IPS DF 6.9 (cell line): ENCODE results near the gene PSMC3IP.

Experiments
- DNase-seq: peaks from one replicate; pipeline ENCODE4 v3.0.0-alpha.2; 2013; ENCODE audit warnings: low read depth, low spot score
- H3K27ac ChIP-seq: one replicate; pipeline ENCODE4 v1.5.1; 2013; ENCODE audit warnings: low read length, control low read depth
- H3K27me3 ChIP-seq: 2 replicates; pipeline ENCODE4 v1.6.1; 2013; ENCODE audit warnings: mild to moderate bottlenecking, low read length; ENCODE audit not compliant: control insufficient read depth, insufficient read depth
- H3K36me3 ChIP-seq: 2 replicates; pipeline ENCODE4 v1.6.1; 2013; ENCODE audit warnings: low read length; ENCODE audit not compliant: control insufficient read depth, insufficient read depth
- H3K4me1 ChIP-seq: 2 replicates; pipeline ENCODE4 v1.6.1; 2013; ENCODE audit warnings: low read length; ENCODE audit not compliant: control insufficient read depth, insufficient read depth
- H3K4me3 ChIP-seq: 2 replicates; pipeline ENCODE4 v1.5.1; 2013; ENCODE audit warnings: mild to moderate bottlenecking, low read length
- H3K9me3 ChIP-seq: 2 replicates; pipeline ENCODE4 v1.6.1; 2013; ENCODE audit warnings: low read length, inconsistent platforms; ENCODE audit not compliant: control insufficient read depth, insufficient read depth
- WGBS: extraction: QIAGEN DNeasy Blood & Tissue Kit; methylation state at CpG from one replicate; pipeline ENCODE4 v1.1.7; 2013; ENCODE audit warnings: mixed read lengths, missing lambda C conversion rate; ENCODE audit not compliant: insufficient read length, insufficient coverage; 5-methylcytosine and 5-hydroxymethylcytosine counted together

PSMC3IP gene

DNA sequence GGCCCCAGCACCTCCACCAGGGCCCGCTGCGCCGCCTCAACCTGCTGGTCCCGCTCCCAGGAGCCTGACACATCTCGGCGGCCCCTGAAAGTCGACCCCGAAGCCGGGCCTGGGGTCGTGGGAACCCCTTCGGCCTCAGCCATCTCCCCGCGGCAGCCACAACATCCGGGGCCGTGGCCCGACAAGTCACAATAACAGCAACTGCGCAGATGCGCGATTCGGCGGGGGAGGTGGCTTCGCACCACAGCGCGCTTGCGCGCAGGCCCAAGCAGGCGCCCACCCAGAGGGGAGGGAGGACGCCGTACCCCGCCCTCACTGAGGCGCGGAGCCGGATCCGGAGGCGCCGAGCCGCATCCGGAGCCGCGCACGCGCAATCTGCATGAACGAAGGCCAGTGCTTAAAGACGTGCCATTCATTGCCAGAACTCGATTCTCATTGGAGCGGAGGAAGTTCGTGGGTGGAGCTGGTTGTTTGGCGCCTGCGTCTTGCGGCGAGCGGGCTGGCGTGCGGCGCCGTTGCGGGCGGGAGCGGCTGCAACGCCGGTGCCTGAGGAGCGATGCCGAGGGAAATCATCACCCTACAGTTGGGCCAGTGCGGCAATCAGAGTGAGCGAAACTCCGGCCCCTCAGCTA, 31.8 kb upstream of the PSMC3IP start, which contains the start of the genes RETREG3 and TUBG1:
RETREG3 (minus strand) TSS at position 193 of the 632 bp plus-strand sequence; CDS start at position 143, 50 bp downstream.
TUBG1 (plus strand) TSS at position 502 of the 632 bp plus-strand sequence; CDS start at position 557, 55 bp downstream.
- Histone ChIP-seq H3K4me1 (peaks cover 1% of the 10 kb centered on the region; the same call in 1 of the 2 replicates), H3K4me3 (peak within 1 kb of the TSS; percentile 97), H3K9me3 (peaks cover 1% of the 10 kb centered on the region; the same call in 1 of the 2 replicates), H3K27ac (no peak within 1 kb of the TSS), H3K27me3 (no peaks in the 10 kb centered on the region; the same call in 1 of the 2 replicates), H3K36me3 (peaks cover 19% of the 10 kb centered on the region)
- WGBS = no CpG with 5 or more reads among the region's 66 CpGs
- peak; percentile 97 for DNase-seq

- no peak for DNase-seq
- H3K4me1 ChIP-seq = peaks cover 1% of the 10 kb centered on the region; the same call in 1 of the 2 replicates
- H3K36me3 ChIP-seq = peaks cover 12% of the 10 kb centered on the region
- no peaks in the 10 kb centered on the region; the same call in 1 of the 2 replicates for H3K27me3 ChIP-seq
- no peak overlapping the region for H3K27ac ChIP-seq
- H3K9me3 ChIP-seq = peaks cover 1% of the 10 kb centered on the region; the same call in 1 of the 2 replicates
- no CpG with 5 or more reads among the region's 30 CpGs for WGBS
- H3K4me3 ChIP-seq = peak overlapping the region; percentile 83
These were observed 31.0 kb upstream of the PSMC3IP start for GRCh38 chr17:42608305-42609181.

DNA sequence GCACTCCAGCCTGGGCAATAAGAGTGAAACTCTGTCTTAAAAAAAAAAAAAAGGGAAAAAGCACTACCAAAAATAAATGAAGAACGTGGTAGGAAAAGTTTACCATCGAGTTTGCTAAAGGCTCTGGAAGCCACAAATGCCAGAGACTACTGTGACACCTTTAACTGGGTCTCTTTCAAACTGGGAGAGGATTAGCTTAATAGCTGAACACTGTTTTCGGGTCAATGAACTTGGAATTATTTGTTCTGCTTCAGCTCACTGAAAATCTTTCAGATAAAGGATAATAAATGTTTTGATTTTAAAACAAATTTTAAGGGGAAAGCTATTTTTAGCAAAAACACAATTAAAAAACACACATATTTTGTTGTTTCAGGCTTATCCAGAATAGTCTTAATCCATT, 30.2 kb upstream of the PSMC3IP start:
- no peaks in the 10 kb centered on the region; the same call in 1 of the 2 replicates for H3K27me3 ChIP-seq
- peaks cover under 1% of the 10 kb centered on the region; the same call in 1 of the 2 replicates for H3K9me3 ChIP-seq
- H3K4me1 ChIP-seq = peaks cover 1% of the 10 kb centered on the region; the same call in 1 of the 2 replicates
- H3K4me3 ChIP-seq = no peak overlapping the region
- DNase-seq = no peak
- no peak overlapping the region for H3K27ac ChIP-seq
- no CpG with 5 or more reads among the region's 3 CpGs for WGBS
- peaks cover 8% of the 10 kb centered on the region for H3K36me3 ChIP-seq

DNA sequence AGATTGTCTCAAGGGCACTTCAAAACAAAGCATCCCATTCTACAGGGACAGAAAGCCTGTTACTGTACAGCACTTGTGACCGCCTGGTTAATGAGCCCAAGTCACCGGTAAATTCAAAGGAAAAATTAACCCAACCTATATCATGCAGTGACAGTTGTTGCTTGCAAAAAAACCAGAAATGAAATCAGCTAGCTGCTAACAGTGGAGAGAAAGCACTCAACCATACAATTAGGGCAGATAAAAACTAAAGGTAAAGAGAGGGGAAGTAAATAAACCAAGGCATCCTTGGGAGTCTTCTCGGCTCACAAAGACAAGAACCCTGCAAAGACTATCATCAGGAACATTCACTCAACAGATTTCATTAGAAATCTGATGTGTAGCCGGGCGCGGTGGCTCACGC, 25.8 kb upstream of the PSMC3IP start:
- no peak overlapping the region for H3K4me3 ChIP-seq
- no CpG with 5 or more reads among the region's 7 CpGs for WGBS
- no peaks in the 10 kb centered on the region for H3K36me3 ChIP-seq
- peaks cover 1% of the 10 kb centered on the region; the same call in 1 of the 2 replicates for H3K4me1 ChIP-seq
- no peaks in the 10 kb centered on the region for H3K27me3 ChIP-seq
- no peak for DNase-seq
- no peak overlapping the region for H3K27ac ChIP-seq
- H3K9me3 ChIP-seq = no peaks in the 10 kb centered on the region

- Histone ChIP-seq H3K4me3 (no peak overlapping the region), H3K9me3 (no peaks in the 10 kb centered on the region), H3K27me3 (no peaks in the 10 kb centered on the region; the same call in 1 of the 2 replicates), H3K27ac (no peak overlapping the region), H3K36me3 (no peaks in the 10 kb centered on the region), H3K4me1 (no peaks in the 10 kb centered on the region)
- no peak for DNase-seq
- WGBS = no CpG with 5 or more reads among the region's 2 CpGs
These were observed 21.4 kb upstream of the PSMC3IP start for GRCh38 chr17:42598905-42599304.

- Histone ChIP-seq H3K27ac (no peak overlapping the region), H3K9me3 (no peaks in the 10 kb centered on the region), H3K27me3 (no peaks in the 10 kb centered on the region; the same call in 1 of the 2 replicates), H3K4me1 (no peaks in the 10 kb centered on the region), H3K36me3 (no peaks in the 10 kb centered on the region; the same call in 1 of the 2 replicates), H3K4me3 (no peak overlapping the region)
- no peak for DNase-seq
- no CpG with 5 or more reads among the region's 3 CpGs for WGBS
These were observed 18.9 kb upstream of the PSMC3IP start for GRCh38 chr17:42596386-42596785.

- no peak for DNase-seq
- Histone ChIP-seq H3K4me3 (no peak overlapping the region), H3K36me3 (no peaks in the 10 kb centered on the region; the same call in 1 of the 2 replicates)
These were observed 13.9 kb upstream of the PSMC3IP start for GRCh38 chr17:42591411-42591810.

DNA sequence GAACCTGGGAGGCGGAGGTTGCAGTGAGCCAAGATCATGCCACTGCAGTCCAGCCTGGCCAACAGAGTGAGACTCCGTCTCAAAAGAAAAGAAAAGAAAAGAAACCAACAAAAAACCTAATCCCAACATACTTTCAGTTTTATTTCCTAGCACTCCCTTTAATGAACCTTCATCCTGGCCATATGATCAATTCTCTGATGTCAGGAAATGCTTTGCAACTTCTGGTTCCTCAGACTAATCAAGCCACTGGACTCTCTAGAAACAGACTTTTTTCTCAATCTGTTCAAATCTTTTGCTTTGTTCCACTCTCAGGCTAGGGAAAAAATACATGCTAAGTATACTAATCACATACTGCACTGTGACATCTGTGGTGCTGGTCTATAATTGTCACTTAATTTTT, 13.4 kb upstream of the PSMC3IP start:
- DNase-seq = no peak
- no peaks in the 10 kb centered on the region for H3K9me3 ChIP-seq
- H3K27ac ChIP-seq = no peak overlapping the region
- WGBS = no CpG with 5 or more reads among the region's 2 CpGs
- H3K27me3 ChIP-seq = no peaks in the 10 kb centered on the region; the same call in 1 of the 2 replicates
- no peaks in the 10 kb centered on the region; the same call in 1 of the 2 replicates for H3K36me3 ChIP-seq
- H3K4me1 ChIP-seq = no peaks in the 10 kb centered on the region
- H3K4me3 ChIP-seq = no peak overlapping the region

More at GRCh38 chr17:42591411-42591810, 13.9 kb upstream of the PSMC3IP start:
- H3K9me3 ChIP-seq = no peaks in the 10 kb centered on the region
- no peak overlapping the region for H3K27ac ChIP-seq
- WGBS = no CpG with 5 or more reads among the region's 9 CpGs
- no peaks in the 10 kb centered on the region for H3K4me1 ChIP-seq
- no peaks in the 10 kb centered on the region; the same call in 1 of the 2 replicates for H3K27me3 ChIP-seq

- Histone ChIP-seq H3K27me3 (no peaks in the 10 kb centered on the region), H3K4me3 (no peak overlapping the region), H3K27ac (no peak overlapping the region), H3K4me1 (no peaks in the 10 kb centered on the region), H3K9me3 (no peaks in the 10 kb centered on the region), H3K36me3 (peaks cover 17% of the 10 kb centered on the region; the same call in 1 of the 2 replicates)
- WGBS = no CpG with 5 or more reads among the region's 7 CpGs
- DNase-seq = no peak
These were observed 9.1 kb upstream of the PSMC3IP start for GRCh38 chr17:42586514-42587230.
